DMS153 treated with DMSO at 0.1 percent for 48 hours (cell line): Measurements from ENCODE around the gene PCDH15.

Source experiments
- DNase-seq: peaks from one replicate; lab custom pipeline; 2025; ENCODE audit not compliant: unreplicated experiment; lab: John Stamatoyannopoulos, UW

The PCDH15 gene

DNA sequence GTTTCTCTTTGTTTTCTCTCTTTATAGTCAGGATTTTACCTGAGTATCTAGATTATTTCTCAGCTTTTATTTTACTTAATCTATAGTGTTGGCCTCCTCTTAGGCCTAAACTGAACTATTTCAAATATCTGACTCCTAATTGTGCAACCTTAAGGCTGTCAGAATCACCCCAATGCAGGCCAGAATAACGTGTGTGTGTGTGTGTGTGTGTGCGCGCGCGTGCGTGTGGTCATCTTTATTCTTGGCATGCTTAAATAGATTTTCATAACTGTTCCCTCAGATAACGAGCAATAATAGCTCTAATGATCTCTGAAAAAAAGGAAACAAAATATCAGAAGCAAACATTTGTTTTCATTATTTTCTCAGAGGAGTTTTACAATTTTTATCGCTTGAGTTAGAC is 92.4 kb downstream of the PCDH15 start:
- DNase-seq = no peak

DNA sequence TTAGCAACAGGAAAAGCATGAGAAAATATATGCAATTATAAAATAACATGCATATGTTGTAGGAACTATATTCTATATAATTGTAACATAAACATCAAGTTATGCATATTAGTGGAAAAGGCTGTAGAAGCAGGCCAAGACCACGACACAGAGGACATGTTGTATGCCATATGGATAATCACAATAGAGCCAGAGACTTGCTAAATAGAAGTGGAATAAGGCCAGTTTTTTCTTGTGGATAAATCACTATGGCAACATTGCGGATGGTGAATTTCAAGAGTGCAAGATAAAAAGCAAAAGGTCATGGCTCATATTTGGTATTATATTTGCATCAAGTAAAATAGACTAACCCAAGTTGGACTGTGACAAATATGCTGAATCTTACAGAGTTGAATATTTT is 93.0 kb downstream of the PCDH15 start:
- no peak for DNase-seq

DNA sequence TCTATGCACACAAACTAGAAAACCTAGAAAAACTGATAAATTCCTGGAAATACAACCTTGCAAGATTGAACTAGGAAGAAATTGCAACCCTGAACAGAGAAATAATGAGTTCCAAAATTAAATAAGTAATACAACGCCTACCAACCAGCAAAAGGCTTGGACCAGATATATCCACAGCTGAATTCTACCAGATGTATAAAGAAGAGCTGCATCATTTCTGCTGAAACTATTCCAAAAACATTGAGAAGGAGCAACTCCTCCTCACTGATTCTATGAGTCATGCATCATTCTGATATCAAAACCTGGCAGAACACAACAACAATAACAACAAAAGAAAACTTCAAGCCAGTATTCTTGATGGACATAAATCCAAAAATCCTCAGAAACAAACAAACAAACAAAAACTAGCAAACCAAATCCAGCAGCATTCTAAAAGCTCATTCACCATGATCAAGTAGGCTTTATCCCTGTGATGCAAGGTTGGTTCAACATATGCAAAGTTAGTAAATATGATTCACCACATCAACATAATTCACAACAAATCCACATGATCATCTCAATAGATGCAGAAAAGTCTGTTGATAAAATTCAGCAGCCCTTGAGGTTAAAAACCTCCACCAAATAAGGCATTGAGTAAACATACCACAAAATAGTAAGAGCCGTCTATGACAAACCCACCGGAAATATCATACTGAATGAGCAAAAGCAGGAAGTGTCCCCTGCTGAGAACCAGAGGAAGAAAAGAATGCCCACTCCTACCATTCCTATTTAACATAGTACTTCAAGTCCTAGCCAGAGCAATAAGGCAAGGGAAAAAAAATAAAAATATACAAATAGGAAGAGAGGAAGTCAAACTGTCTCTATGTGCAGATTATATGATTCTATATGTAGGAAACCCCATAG is 98.2 kb downstream of the PCDH15 start:
- no peak for DNase-seq

DNA sequence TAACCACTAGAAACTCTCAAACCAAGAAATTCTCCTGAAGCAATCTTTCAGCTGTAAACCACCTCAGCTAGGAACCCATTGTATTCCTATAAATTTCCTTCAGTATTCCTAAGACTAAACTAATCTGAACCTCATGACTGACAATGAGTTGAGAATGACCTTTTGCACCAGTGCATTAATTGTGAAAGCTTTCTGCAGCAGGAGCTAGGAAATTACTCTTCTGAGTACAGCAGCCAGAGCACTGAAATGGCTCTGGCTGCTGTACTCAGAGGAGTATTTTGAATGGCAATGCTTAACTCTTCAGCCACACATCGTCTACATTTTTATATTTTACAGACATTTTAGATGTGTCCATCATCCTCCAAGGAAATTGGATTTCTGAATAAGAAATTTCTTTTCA is 109.7 kb downstream of the PCDH15 start:
- DNase-seq = no peak

DNA sequence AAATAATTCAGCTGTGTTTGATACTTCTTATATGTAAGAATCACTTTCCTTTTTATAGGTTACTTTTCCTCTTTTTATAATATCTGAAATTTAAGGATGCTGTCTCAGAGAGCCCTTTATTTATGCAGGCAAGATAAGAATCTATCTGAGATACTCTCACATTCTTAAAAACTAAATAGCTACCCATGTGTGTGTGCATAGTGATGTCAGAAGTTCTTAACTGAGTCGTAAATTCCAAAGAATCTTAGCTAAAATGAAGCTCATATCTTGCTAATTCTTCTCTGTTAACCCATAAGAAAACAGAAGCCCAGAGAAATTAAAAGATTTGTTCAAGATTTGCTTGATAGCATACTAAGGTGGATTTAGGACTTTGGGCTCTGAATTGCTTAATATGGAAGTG is 118.5 kb downstream of the PCDH15 start:
- no peak for DNase-seq

DNA sequence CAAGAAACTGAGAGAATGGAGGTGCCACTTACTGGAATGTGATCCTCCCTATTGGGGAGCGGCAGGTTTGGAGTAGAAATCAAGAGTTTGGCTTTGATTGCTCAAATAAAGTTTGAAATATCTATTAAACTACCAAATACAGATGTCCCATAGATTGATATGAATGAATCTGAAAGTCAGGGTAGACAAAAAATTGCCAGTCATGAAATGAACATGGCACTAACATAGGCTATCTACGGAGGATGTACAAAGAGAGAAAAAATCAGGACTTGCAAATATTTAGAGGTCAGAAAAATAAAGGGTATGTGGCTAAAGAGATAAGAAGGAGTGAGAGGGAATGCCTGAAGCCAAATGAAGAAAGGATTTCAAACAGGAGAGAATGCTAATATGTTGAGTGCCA is 119.9 kb downstream of the PCDH15 start:
- DNase-seq = no peak

DNA sequence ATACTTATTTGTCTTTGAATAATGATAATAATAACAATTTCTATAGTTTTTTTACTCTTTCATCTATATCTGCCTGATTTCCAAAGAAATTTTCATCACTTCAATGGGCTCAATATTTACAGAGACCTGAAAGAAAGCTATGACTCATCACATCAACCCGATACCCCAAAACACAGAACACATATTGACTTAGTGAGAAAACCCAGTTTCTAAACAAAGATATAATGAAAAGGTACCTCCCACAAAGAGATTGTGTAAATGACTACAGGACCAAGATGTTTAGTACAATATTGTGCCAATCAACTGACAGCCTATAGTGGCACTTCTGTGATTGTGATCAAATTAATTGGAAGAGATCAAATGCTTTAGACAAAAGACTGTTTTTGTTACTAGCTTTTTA is 133.9 kb downstream of the PCDH15 start:
- DNase-seq = no peak

DNA sequence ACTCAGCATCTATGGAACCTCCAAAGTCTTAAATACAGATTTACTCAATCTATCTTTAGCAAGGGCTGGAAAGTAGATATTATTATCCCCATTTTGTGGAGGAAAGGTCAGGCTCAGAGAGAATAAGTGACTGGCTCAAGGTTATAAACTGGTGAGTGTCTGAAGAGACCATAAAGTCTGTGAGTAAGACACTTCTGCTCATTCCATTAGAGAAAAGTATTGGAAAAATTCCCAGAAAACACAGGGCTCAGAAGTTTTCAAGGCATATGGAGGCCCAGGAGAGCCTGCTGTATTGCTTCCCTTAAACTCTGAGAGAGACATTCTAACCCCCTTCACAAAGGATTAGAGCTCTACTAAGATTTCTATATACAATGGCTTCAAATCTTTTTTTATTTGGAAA is 134.8 kb downstream of the PCDH15 start:
- DNase-seq = no peak

DNA sequence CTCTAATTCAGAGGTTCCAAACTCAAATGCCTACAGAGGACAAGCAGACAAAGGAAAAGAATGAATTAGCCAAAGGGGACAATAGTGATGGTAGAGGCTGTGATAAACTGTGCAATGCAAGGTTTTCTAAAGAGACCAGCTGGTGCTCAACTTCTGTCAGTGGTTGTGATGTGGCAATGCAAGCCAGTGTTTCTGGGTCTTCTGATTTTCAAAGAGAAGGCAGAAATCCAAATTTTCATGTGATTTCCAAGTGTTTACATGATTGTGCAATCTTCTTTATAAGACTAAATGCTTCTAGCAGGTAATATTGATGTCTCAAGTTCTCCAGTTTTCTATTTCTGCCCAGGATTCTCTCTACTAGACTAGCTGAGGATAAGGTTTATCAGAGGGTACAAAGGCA is 135.9 kb downstream of the PCDH15 start:
- no peak for DNase-seq

DNA sequence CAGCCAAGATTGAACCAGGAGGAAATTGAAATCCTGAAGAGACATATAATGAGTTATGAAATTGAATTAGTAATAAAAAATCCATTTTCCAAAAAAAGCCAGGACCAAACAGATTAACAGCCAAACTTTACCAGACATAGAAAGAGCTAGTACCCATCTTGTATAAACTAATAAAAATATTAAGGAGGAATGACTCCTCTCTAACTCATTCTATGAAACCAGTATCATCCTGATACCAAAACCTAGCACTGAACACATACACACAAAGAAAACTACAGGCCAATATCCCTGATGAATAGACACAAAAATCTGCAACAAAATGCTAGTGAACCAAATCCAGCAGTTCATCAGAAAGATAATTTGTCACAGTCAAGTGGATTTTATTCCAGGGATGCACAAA is 140.6 kb downstream of the PCDH15 start:
- no peak for DNase-seq

DNA sequence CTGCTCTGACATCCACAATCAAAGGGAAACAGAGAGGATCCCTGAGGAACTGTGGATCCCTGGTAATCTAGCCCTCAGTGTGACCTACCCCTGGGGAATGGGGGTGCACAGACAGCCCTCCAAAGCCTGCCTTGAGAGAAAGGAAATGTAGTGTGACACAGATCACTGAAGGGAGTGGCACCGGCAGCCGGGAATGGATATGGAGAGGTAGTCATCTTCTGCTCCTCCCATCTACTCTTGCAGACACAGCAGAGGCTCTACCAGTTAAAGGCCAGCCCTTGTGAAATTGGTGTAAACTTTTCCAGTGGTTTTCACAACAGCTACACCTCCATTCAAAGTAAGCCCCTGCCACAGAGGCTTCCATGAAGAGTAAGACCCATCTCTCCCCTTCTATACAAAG is 144.4 kb downstream of the PCDH15 start:
- DNase-seq = no peak

DNA sequence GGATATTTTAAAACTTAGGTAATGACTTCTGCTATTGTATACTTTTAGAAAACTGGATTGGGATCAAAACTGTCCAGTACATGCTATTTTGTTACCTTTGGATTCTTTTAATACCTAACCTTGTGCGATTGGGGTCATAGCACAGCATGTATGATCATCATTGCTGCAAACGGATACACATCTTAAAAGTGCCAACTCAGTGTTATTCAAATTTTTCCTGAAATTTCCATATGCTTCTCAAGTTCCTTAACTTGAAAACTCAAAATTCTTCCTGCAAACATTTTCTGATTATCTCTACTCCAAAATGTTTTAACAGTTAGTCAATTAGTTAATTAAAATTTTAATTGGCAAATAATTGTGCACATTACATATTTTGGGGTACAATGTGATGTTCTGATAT is 147.5 kb downstream of the PCDH15 start:
- DNase-seq = no peak

DNA sequence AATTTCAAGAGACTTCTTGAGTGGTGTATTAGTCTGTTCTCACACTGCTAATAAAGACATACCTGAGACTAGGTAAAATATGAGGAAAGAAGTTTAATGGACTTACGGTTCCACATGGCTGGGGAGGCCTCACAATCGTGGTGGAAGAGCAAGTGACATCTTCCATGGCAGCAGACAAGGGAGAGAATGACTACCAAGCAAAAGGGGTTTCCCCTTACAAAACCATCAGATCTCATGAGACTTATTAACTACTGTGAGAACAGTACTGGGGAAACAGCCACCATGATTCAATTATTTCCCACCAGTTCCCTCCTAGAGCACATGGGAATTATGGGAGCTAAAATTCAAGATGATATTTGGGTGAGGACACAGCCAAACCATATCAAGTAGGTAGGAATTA is 150.5 kb downstream of the PCDH15 start:
- no peak for DNase-seq

DNA sequence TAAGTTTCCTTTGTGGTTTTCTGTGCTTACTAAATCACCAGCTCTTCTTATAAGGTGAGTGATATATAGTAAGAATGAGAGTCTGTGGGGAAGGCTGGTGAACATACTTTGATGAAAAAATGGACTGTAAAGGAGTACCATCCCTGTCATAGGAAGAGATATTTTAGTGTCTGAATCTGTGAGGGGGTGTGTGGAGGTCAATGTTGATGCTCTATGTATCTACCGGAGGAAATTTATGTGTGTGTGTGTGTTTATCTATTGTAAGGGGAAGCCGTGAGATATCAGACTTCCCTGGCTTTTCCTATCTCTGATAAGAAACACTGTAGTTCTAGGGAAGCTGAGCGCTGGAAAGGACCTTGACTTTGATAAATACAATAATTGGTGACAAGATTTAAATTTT is 179.0 kb downstream of the PCDH15 start:
- DNase-seq = no peak

DNA sequence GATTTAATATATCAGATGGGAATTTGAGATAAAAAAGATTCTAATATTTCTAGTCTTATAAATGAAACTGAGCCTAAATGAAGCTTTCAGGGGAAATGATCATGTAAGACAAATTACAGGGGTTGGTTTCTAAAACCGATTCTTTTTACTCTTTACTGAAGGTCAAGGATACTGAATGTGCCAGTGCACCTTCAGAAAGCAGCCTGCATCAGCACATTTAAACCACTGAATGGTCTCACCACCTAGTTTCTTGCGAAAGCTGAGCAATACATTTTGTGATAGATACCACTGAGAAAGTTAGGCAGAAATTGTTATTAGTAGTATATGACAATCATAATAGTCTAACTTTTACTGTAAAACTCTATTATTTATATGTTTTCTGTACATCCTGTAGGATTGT is 180.7 kb downstream of the PCDH15 start:
- DNase-seq = no peak

DNA sequence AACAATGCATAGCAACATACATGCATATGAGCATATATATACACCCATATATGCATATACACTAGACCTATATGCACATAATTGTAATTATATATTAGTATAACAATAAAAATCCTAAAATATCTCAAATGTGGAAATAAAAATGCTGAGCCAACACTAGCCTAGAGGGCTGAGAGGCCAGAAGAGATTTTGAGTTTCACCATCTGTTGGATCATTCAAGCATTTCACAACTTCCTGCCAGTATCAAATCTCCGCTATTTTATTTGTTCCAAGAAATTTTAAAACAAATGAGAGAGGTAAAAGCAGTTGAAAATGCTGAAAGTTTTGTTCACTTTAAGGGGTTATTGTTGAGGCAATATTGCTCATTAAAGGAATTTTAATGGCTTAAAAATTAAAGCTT is 187.0 kb downstream of the PCDH15 start:
- no peak for DNase-seq

DNA sequence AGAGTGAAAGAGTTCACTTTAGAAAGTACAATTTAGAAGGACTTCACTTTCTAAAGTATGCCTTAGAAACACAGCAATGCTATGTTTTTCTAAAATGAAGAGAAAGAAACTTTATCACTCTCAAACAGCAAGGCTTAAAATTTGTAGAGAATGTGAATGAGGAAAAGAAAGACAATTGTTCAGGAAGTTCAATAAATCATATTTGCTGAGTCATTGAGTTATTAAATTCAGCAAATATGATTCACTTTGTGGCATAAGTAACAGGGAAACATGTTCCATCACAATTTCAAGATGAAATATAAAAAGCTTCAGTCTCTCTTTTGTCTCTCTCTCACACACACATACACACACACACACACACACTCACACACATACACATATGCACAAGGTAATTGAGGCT is 187.9 kb downstream of the PCDH15 start:
- DNase-seq = no peak

DNA sequence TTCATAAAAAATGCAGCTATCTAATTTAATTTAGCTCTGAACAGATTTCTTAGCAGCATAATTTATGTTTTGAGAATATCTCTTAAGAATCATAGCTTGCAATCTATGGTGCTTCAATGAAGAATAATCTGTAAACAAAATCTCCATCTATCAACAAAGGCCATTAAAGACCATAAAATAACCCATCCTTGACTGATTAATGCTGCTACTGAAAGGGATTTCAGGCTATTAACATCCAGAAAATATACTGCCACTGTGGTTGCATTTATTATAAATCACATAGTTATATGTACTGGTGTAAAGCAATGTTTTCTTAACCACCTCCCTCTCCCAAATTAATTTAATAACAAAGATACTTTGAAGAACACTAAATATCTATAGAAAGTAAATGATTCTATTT is 191.6 kb downstream of the PCDH15 start:
- no peak for DNase-seq

DNA sequence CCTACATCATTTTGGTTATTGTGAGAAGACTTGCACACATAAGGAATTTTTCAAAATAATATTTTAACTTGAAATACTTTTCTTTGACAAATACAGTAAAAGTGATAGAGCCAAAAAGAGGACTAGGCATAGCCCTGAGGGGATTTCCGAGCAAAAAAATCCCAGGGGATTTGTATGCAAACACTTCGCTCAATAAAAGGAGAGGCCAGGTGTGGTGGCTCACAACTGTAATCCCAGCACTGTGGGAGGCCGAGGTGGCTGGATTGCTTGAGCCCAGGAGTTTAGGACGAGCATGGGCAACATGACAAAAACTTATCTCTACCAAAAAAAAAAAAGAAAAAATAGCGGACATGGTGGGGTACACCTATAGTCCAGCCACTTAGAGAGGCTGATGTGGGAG is 193.0 kb downstream of the PCDH15 start:
- no peak for DNase-seq

DNA sequence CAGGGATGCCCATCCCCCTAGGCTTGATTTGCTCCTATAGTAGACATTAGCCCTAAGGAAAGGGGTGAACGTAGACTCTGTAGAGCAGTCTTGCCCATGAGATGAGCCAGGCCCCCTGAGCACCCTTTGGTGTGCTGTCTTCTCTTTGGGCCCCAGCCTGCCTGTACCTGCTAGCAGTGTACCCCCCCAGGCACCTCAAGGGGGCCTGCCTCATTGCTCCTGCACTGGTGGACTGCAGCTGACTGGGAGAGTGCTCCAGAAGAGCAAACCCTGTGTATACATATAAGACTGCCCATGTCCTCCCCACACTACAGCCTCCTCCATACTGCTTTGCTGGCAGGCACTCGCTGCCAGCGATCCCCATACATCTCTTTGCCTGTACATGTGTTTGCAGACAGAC is 206.7 kb downstream of the PCDH15 start:
- no peak for DNase-seq

DNA sequence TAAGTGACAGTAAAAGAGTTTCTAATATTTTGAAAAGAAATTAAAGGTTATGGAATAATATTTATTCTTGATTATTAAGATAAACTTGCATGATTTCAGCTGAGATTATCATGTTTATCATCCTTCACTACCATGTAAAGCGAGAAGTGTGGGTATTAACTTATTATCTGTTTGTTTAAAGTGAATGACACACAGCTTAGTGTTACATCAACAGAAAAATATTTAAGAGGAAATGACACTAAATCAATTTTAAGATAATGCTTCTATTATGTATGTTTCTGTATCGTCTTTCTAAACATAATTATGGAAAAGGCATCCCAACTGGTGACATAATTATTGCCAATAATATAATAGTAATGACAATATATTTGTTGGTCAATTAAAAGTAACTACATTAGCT is 213.1 kb downstream of the PCDH15 start:
- no peak for DNase-seq

DNA sequence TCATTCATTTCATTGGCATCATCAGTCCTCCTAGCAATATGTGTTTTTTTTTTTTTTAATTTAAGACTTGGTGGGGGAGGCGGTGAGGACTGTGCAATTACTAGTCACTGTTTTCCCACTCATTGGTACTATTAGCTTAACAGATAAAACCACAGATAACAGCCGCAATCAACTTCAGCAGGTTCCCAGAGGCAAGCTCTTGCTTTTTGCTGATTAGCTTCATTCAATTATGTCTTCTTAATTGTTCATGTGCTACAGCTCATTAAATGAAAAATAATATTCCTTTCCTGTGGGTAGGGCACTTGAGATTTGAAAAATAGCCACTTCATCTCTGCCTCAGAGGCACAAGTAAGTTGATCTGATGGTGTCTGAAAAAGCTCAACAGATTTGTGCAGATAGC is 215.5 kb downstream of the PCDH15 start:
- no peak for DNase-seq

DNA sequence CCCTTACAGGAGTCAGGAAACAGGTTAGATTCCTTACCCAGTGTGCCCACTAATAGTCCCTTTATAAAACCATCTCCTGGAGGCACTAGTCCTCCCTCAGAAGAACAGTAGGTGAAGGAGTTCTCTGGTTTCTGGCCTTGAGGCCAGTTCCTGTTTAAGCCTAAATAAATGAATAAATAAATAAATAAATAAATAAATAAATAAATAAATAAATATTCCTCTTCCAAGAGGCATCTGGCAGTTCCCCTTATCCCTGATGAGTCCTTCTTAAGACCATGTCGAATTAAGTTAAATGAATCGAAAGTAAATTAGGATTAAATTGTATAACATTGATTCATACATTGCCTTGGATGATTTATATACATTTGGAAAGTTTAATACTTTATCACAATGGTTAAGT is 223.3 kb downstream of the PCDH15 start:
- no peak for DNase-seq
